ENCODE results near the gene ENOX1.

GRCh38 chr13:43543331-43543730 lies 243.4 kb downstream of the ENOX1 start:
- TF ChIP-seq CTCF (IDR thresholded peaks at IDR 0.05) (no peak), POLR2A (IDR thresholded peaks at IDR 0.05) (no peak)

Data from testis (tissue), 2 donors.